ENCODE measurements around the gene PACC1. TPM values are rescaled to one million over a fixed set of nuclear protein-coding genes. Genes with fewer than 3 reads are reported as not detected.

The PACC1 gene
- total RNA-seq, 1 experiment from 2014 or later: 37.5 TPM

DNA sequence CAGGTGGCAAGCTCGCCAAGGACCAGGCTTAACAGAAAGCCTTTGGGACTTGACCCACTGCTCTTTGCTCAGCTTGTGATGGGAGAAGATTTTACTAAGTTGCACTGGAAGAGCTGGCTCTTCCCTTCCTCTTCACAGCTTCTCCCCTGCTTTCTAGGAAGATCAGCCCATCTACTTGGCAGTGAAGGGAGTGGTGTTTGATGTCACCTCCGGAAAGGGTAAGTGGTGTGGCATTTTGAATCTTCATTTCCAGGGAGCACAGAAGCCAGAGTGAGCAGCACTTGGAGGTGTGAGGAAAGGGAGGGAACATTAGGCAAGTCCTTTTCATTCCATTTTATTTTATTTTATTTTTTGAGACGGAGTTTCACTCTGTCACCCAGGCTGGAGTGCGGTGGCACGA is 27.7 kb upstream of the PACC1 start:
- DNase-seq (no peak), ATAC-seq (no peak)
- Histone ChIP-seq H3K4me3 (ENCODE audit: low read length) (no peak overlapping the region), H3K36me3 (ENCODE audit: low read depth, low read length) (peaks cover 10% of the 10 kb centered on the region), H2AFZ (ENCODE audit: low read length) (no peak overlapping the region), H3K27me3 (ENCODE audit: low read length) (no peaks in the 10 kb centered on the region), H3K9ac (ENCODE audit: low read length) (no peak overlapping the region), H3K9me3 (ENCODE audit: low read length) (no peaks in the 10 kb centered on the region), H3F3A (ENCODE audit: low read length, unreplicated experiment) (no peaks in the 10 kb centered on the region), H4K20me1 (ENCODE audit: low read length) (no peaks in the 10 kb centered on the region), H3K79me2 (ENCODE audit: low read length) (peaks cover 22% of the 10 kb centered on the region), H3K27ac (ENCODE audit: low read length) (no peak overlapping the region), H3K4me1 (ENCODE audit: insufficient read depth, low read length) (no peaks in the 10 kb centered on the region), H3K4me2 (ENCODE audit: low read length) (no peak overlapping the region), H3K9me2 (replicated peaks; ENCODE audit: low read length) (no peaks in the 10 kb centered on the region)
- TF ChIP-seq EZH2phosphoT487 (IDR thresholded peaks at IDR 0.05; ENCODE audit: borderline replicate concordance, low read length): no peak
- TF ChIP-seq, protein P1, sequence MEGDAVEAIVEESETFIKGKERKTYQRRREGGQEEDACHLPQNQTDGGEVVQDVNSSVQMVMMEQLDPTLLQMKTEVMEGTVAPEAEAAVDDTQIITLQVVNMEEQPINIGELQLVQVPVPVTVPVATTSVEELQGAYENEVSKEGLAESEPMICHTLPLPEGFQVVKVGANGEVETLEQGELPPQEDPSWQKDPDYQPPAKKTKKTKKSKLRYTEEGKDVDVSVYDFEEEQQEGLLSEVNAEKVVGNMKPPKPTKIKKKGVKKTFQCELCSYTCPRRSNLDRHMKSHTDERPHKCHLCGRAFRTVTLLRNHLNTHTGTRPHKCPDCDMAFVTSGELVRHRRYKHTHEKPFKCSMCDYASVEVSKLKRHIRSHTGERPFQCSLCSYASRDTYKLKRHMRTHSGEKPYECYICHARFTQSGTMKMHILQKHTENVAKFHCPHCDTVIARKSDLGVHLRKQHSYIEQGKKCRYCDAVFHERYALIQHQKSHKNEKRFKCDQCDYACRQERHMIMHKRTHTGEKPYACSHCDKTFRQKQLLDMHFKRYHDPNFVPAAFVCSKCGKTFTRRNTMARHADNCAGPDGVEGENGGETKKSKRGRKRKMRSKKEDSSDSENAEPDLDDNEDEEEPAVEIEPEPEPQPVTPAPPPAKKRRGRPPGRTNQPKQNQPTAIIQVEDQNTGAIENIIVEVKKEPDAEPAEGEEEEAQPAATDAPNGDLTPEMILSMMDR (conservative IDR thresholded peaks at IDR 0.05; ENCODE audit: low read depth, low read length): no peak
- no peak for TF ChIP-seq EZH2 (IDR thresholded peaks at IDR 0.05; ENCODE audit: low read length, unreplicated experiment)
- intact Hi-C loops (cut with micrococcal nuclease): no loop called here
- BruUV-seq (replicated peaks): no TSS peak
- POLR2A ChIA-PET (ENCODE audit: unreplicated experiment): no interaction called here
- CTCF ChIA-PET: no interaction called here

DNA sequence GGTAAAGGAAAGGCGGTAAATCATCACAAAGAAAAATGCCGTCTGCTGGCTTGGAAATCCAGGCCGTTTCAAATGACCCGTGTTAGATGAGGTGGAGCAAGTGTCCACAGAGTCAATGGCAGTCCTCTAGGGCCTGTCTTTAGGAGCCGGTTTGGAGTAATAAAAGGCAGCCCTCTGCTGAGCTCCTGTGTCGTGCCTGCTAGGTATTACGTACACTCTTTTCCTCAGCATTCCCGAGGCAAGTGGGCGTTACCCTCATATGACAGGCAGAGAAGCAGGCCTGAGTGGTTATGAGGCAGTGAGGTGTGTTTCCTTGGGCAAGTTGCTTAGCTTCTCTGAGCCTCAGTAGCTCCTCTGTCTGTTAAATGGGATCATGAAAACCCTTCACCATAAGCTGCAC is 25.7 kb upstream of the PACC1 start:
- Histone ChIP-seq H3K9me3 (ENCODE audit: low read length) (no peaks in the 10 kb centered on the region), H3K27ac (ENCODE audit: low read length) (no peak overlapping the region), H3K36me3 (ENCODE audit: low read depth, low read length) (peaks cover 8% of the 10 kb centered on the region), H3K79me2 (ENCODE audit: low read length) (peaks cover 39% of the 10 kb centered on the region), H3K27me3 (ENCODE audit: low read length) (no peaks in the 10 kb centered on the region), H2AFZ (ENCODE audit: low read length) (no peak overlapping the region), H3F3A (ENCODE audit: low read length, unreplicated experiment) (no peaks in the 10 kb centered on the region), H3K9me2 (replicated peaks; ENCODE audit: low read length) (no peaks in the 10 kb centered on the region), H4K20me1 (ENCODE audit: low read length) (no peaks in the 10 kb centered on the region), H3K4me2 (ENCODE audit: low read length) (no peak overlapping the region), H3K4me3 (ENCODE audit: low read length) (no peak overlapping the region), H3K9ac (ENCODE audit: low read length) (no peak overlapping the region), H3K4me1 (ENCODE audit: insufficient read depth, low read length) (no peaks in the 10 kb centered on the region)
- DNase-seq (no peak), ATAC-seq (no peak)
- ChIA-PET CTCF (no interaction called here), POLR2A (ENCODE audit: unreplicated experiment) (no interaction called here)
- TF ChIP-seq, protein P1 (conservative IDR thresholded peaks at IDR 0.05; ENCODE audit: low read depth, low read length): no peak
- no peak for TF ChIP-seq EZH2phosphoT487 (IDR thresholded peaks at IDR 0.05; ENCODE audit: borderline replicate concordance, low read length)
- TF ChIP-seq EZH2 (IDR thresholded peaks at IDR 0.05; ENCODE audit: low read length, unreplicated experiment): no peak
- intact Hi-C loops (cut with micrococcal nuclease): no loop called here
- BruUV-seq (replicated peaks): no TSS peak

DNA sequence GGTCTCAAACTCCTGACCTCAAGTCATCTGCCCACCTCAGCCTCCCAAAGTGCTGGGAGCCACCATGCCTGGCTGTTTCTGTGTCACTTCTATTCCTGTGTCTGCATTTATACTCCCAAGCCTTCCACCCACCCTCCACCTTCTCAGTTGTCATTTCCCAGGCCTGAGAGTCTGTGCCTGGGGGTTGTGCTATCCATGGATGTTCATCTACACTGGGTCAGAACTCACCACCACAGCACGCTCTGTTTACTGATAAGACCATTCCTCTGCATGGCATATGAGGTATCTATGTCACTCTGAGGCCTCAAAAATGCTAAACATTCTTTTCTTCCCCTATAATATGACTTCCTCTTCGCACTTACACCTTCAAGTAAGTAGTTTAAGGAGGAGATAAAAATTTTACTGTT is 24.1 kb upstream of the PACC1 start:
- no peak overlapping the region for H2AFZ ChIP-seq (ENCODE audit: low read length)
- intact Hi-C loops (cut with micrococcal nuclease): loop anchor here (10.0 kb wide), 1 partner anchor 154 kb away; the partner anchor contains the start of gene PPP2R5A
- H3K4me3 ChIP-seq (ENCODE audit: low read length): no peak overlapping the region
- ATAC-seq: no peak
- no peak overlapping the region for H3K4me2 ChIP-seq (ENCODE audit: low read length)
- H3K27me3 ChIP-seq (ENCODE audit: low read length): no peaks in the 10 kb centered on the region
- POLR2A ChIA-PET (ENCODE audit: unreplicated experiment): no interaction called here
- H3K9ac ChIP-seq (ENCODE audit: low read length): no peak overlapping the region
- H3K79me2 ChIP-seq (ENCODE audit: low read length): peaks cover 55% of the 10 kb centered on the region
- DNase-seq: no peak
- H3K27ac ChIP-seq (ENCODE audit: low read length): no peak overlapping the region
- H4K20me1 ChIP-seq (ENCODE audit: low read length): no peaks in the 10 kb centered on the region
- H3F3A ChIP-seq (ENCODE audit: low read length, unreplicated experiment): no peaks in the 10 kb centered on the region
- 0 out of 2 replicates have a peak, but pooled peaks cover 7% of the 10 kb centered on the region for H3K36me3 ChIP-seq (ENCODE audit: low read depth, low read length)
- H3K4me1 ChIP-seq (ENCODE audit: insufficient read depth, low read length): peaks cover 4% of the 10 kb centered on the region; the same call in 1 of the 2 replicates
- no TSS peak for BruUV-seq (replicated peaks)
- CTCF ChIA-PET: no interaction called here
- TF ChIP-seq, protein P1 (conservative IDR thresholded peaks at IDR 0.05; ENCODE audit: low read depth, low read length): no peak
- no peak for TF ChIP-seq EZH2phosphoT487 (IDR thresholded peaks at IDR 0.05; ENCODE audit: borderline replicate concordance, low read length)
- no peak for TF ChIP-seq EZH2 (IDR thresholded peaks at IDR 0.05; ENCODE audit: low read length, unreplicated experiment)
- no peaks in the 10 kb centered on the region for H3K9me2 ChIP-seq (replicated peaks; ENCODE audit: low read length)
- no peaks in the 10 kb centered on the region for H3K9me3 ChIP-seq (ENCODE audit: low read length)
